K562 (cell line): ENCODE measurements around the gene ISM1. TPM values are rescaled to one million over a fixed set of nuclear protein-coding genes. Genes with fewer than 3 reads are reported as not detected.

Source experiments
- ATAC-seq: fragments of 200-7000 bp; cut with Tn5 transposase; 3 replicates; pipeline ENCODE4 v1.9.1; 2020; ENCODE audit warnings: moderate library complexity
- BruUV-seq: library from RNA; stranded (reverse); fragments of 400-500 nt; replicated peaks from 2 replicates; lab custom pipeline; 2021; lab: Mats Ljungman, UMichigan
- CTCF ChIA-PET: fragments of 300-600 bp; formaldehyde crosslinking; extraction: SDS; loops from one replicate; lab custom pipeline; 2021; ENCODE audit warnings: low intra/inter-chr PET ratio; lab: Yijun Ruan, JAX
- POLR2A ChIA-PET: fragments of 300-600, 350-650 bp; sonication (Branson Sonifier 250); formaldehyde crosslinking; extraction: SDS; loops from one replicate; lab custom pipeline; 2021; ENCODE audit warnings: antibody characterized with exemption, inconsistent platforms; lab: Yijun Ruan, JAX
- DNase-seq, 4 experiments: peaks; one replicate each; pipeline versions ENCODE4 v3.0.0 to v3.0.0-alpha.2; 2011 to 2018; ENCODE audit warnings: low spot score in 3 of 4, mixed read lengths in 3 of 4; ENCODE audit errors: extremely low read depth in 1 of 4
- FAIRE-seq: peaks from 2 replicates; lab custom pipeline; 2011; peaks lifted over from hg19 to GRCh38; lab: Jason Lieb, UNC
- H2AFZ ChIP-seq: 2 replicates; pipeline ENCODE4 v1.6.0; 2011; ENCODE audit warnings: low read depth, low read length, control low read depth, inconsistent platforms
- H3K27ac ChIP-seq: fragments of 200-600 bp; 3 replicates; pipeline ENCODE4 v1.8.0; 2011; ENCODE audit warnings: low read depth, mild to moderate bottlenecking, control low read depth, inconsistent platforms, low read length, moderate library complexity, mixed read lengths; ENCODE audit errors: extremely low read depth
- H3K27me3 ChIP-seq, 2 experiments: fragments of 300-600 bp in 1 of 2; 2 replicates in 1 of 2; 3 replicates in 1 of 2; pipeline versions ENCODE4 v1.6.0 to v1.8.0; 2011; ENCODE audit warnings: inconsistent platforms in 2 of 2, low read length in 2 of 2, mild to moderate bottlenecking in 1 of 2, mixed read lengths in 1 of 2, moderate library complexity in 1 of 2; ENCODE audit not compliant: control insufficient read depth in 2 of 2, insufficient read depth in 2 of 2
- H3K36me3 ChIP-seq: fragments of 300-600 bp; 3 replicates; pipeline ENCODE4 v1.8.0; 2011; ENCODE audit warnings: mild to moderate bottlenecking, low read length, inconsistent platforms; ENCODE audit not compliant: control insufficient read depth, insufficient read depth
- H3K4me1 ChIP-seq, 2 experiments: fragments of 200-600 bp in 1 of 2; replicated peaks in 1 of 2; 2 replicates in 1 of 2; 3 replicates in 1 of 2; pipeline versions ENCODE4 v1.5.1 to v1.8.0; 2011; ENCODE audit warnings: inconsistent platforms in 2 of 2, low read length in 2 of 2, mild to moderate bottlenecking in 1 of 2, mixed read lengths in 1 of 2, moderate library complexity in 1 of 2; ENCODE audit not compliant: control insufficient read depth in 2 of 2, insufficient read depth in 2 of 2
- H3K4me2 ChIP-seq: 2 replicates; pipeline ENCODE4 v1.6.1; 2011; ENCODE audit warnings: low read length, control low read depth, inconsistent platforms, mixed read lengths; ENCODE audit not compliant: insufficient read depth
- H3K4me3 ChIP-seq: fragments of 200-600 bp; sonication (generic), shearing (Covaris generic); 2 replicates; pipeline ENCODE4 v1.5.1; 2016; ENCODE audit warnings: control low read depth, inconsistent platforms
- H3K79me2 ChIP-seq: fragments of 200-600 bp; 3 replicates; pipeline ENCODE4 v1.8.0; 2011; ENCODE audit warnings: low read length, inconsistent platforms; ENCODE audit not compliant: control insufficient read depth, insufficient read depth
- H3K9ac ChIP-seq, 2 experiments: 2 replicates each; pipeline versions ENCODE4 v1.6.0 to v1.6.1; 2011; ENCODE audit warnings: low read depth in 2 of 2, low read length in 2 of 2, control low read depth in 1 of 2, inconsistent platforms in 1 of 2, mild to moderate bottlenecking in 1 of 2, mixed read lengths in 1 of 2; ENCODE audit not compliant: insufficient read depth in 1 of 2
- H3K9me1 ChIP-seq: one replicate; pipeline ENCODE4 v1.6.0; 2011; ENCODE audit warnings: inconsistent platforms, mild to moderate bottlenecking, low read length, moderate library complexity; ENCODE audit not compliant: control insufficient read depth, insufficient read depth
- H3K9me3 ChIP-seq: replicated peaks from 2 replicates; pipeline ENCODE4 v1.5.1; 2011; ENCODE audit warnings: low read depth, low read length, inconsistent platforms; ENCODE audit not compliant: control insufficient read depth, insufficient read depth
- H4K20me1 ChIP-seq: replicated peaks from 2 replicates; pipeline ENCODE4 v1.6.1; 2011; ENCODE audit warnings: low read length, inconsistent platforms, mixed read lengths; ENCODE audit not compliant: control insufficient read depth, insufficient read depth
- GABPA ChIP-seq: fragments of 200-800 bp; sonication (Bioruptor generic); conservative IDR thresholded peaks from 2 replicates; pipeline ENCODE4 v1.6.1; 2016; ENCODE audit warnings: low read depth, missing genetic modification characterization, missing compliant biosample characterization
- KDM5B ChIP-seq: fragments of 200-600 bp; sonication (generic); IDR thresholded peaks from 2 replicates; pipeline ENCODE4 v1.6.1; 2012; ENCODE audit warnings: low read depth, mild to moderate bottlenecking, moderate library complexity, low read length, control low read depth, inconsistent platforms; ENCODE audit not compliant: insufficient replicate concordance
- KLF13 ChIP-seq: fragments of 450-650 bp; IDR thresholded peaks from 2 replicates; pipeline ENCODE4 v1.6.1; 2016; ENCODE audit warnings: missing genetic modification characterization, low read depth, mild to moderate bottlenecking, missing compliant biosample characterization, moderate library complexity, borderline replicate concordance
- MCM2 ChIP-seq: fragments of 450-650 bp; IDR thresholded peaks from 2 replicates; pipeline ENCODE4 v1.6.1; 2017; ENCODE audit warnings: low read depth, mild to moderate bottlenecking
- NCOR1 ChIP-seq: fragments of 450-650 bp; IDR thresholded peaks from 2 replicates; pipeline ENCODE4 v1.6.1; 2016; ENCODE audit warnings: mild to moderate bottlenecking, moderate library complexity
- NR2C1 ChIP-seq, 2 experiments: fragments of 450-650 bp; IDR thresholded peaks; 2 replicates each; pipeline ENCODE4 v1.6.1; 2017; ENCODE audit warnings: mild to moderate bottlenecking in 2 of 2, antibody characterized with exemption in 1 of 2, inconsistent platforms in 1 of 2, missing compliant biosample characterization in 1 of 2, missing genetic modification characterization in 1 of 2
- SAFB ChIP-seq: fragments of 200-400 bp; formaldehyde crosslinking; IDR thresholded peaks from 2 replicates; pipeline ENCODE4 v1.6.1; 2017; ENCODE audit warnings: low read depth, low read length, borderline replicate concordance
- SMARCA4 ChIP-seq: fragments of 450-650 bp; IDR thresholded peaks from 2 replicates; pipeline ENCODE4 v1.6.1; 2016
- SMARCC2 ChIP-seq: fragments of 450-650 bp; IDR thresholded peaks from 2 replicates; pipeline ENCODE4 v1.6.1; 2017; ENCODE audit warnings: antibody characterized with exemption, moderate library complexity, mild to moderate bottlenecking, low read depth
- TEAD2 ChIP-seq: fragments of 450-650 bp; IDR thresholded peaks from 2 replicates; pipeline ENCODE4 v1.6.1; 2016; ENCODE audit warnings: missing genetic modification characterization, control low read depth, missing compliant biosample characterization
- ZNF277 ChIP-seq: fragments of 250-450 bp; sonication (Bioruptor Pico); IDR thresholded peaks from 2 replicates; pipeline ENCODE4 v1.8.0; 2022; ENCODE audit warnings: inconsistent platforms, mild to moderate bottlenecking, moderate library complexity, borderline replicate concordance
- ZNF696 ChIP-seq: fragments of 250-450 bp; sonication (Bioruptor Pico); conservative IDR thresholded peaks from 2 replicates; pipeline ENCODE4 v1.4.0; 2020; ENCODE audit warnings: mild to moderate bottlenecking, moderate library complexity
- ZNF785 ChIP-seq: fragments of 250-450 bp; sonication (Bioruptor Pico); IDR thresholded peaks from 2 replicates; pipeline ENCODE4 v1.4.0; 2020; ENCODE audit warnings: mild to moderate bottlenecking
- ZNF79 ChIP-seq: fragments of 250-450 bp; sonication (Bioruptor Pico); IDR thresholded peaks from 2 replicates; pipeline ENCODE4 v1.4.0; 2020; ENCODE audit warnings: low read depth, mild to moderate bottlenecking, moderate library complexity
- ZNF830 ChIP-seq: fragments of 250-450 bp; sonication (Bioruptor Pico); IDR thresholded peaks from 2 replicates; pipeline ENCODE4 v1.5.0; 2021; ENCODE audit warnings: mild to moderate bottlenecking
- WGBS: fragments of 100-300 bp; shearing (Covaris generic); methylation state at CpG from one replicate; pipeline ENCODE4 v1.1.6; 2016; ENCODE audit warnings: low coverage, mixed read lengths; ENCODE audit not compliant: insufficient coverage; ENCODE audit errors: missing lambda C conversion rate; 5-methylcytosine and 5-hydroxymethylcytosine counted together
- in situ Hi-C: fragments of 300-500 bp; cut with MboI; formaldehyde crosslinking; loops from 4 replicates; pipeline ENCODE4 v1.15.0; 2018; ENCODE audit warnings: inconsistent platforms, mixed read lengths
- intact Hi-C: fragments of 100-400 bp; cut with micrococcal nuclease; formaldehyde crosslinking; loops from 2 replicates; pipeline ENCODE4 v1.14.2; 2022
- polyA plus RNA-seq, 8 experiments: library from polyadenylated mRNA; depleted of rRNA in 4 of 8; stranded (reverse) in 5 of 8; unstranded in 3 of 8; fragments of >200 nt; fragmentation: Nextera tagmentation in 2 of 8; fragmentation: Illumina TruSeq in 1 of 8; extraction: Ambion mirVana in 2 of 8; extraction: Trizol in 1 of 8; gene quantifications; 2 replicates each; pipeline versions ENCODE4 v1.2.1 to v1.2.3, GENCODE V29; 2011 to 2014; ENCODE audit warnings: inconsistent platforms in 1 of 8, missing spikeins in 1 of 8
- total RNA-seq, 7 experiments: library from RNA; depleted of rRNA in 6 of 7; stranded (reverse); fragments of >200 nt in 6 of 7; fragmentation: Illumina TruSeq in 2 of 7; extraction: Trizol in 2 of 7; gene quantifications; 2 replicates each; pipeline versions ENCODE4 v1.2.1 to v1.2.3, GENCODE V29; 2011 to 2021; ENCODE audit warnings: low replicate concordance in 1 of 7
- TF ChIP-seq, protein P1 (sequence below): fragments of 250-450 bp; sonication (Bioruptor Pico); IDR thresholded peaks from 2 replicates; pipeline ENCODE4 v1.5.1; 2021; ENCODE audit warnings: mild to moderate bottlenecking
- TF ChIP-seq, protein P2 (sequence below): sonication (generic); formaldehyde crosslinking; IDR thresholded peaks from 2 replicates; pipeline ENCODE4 v1.8.1; 2023; ENCODE audit warnings: mild to moderate bottlenecking, missing genetic modification reagents, moderate library complexity

ISM1 gene
- total and polyA plus RNA-seq, 9 of the 15 experiments (the other 6 are each of a cell fraction or from before 2014, with no cell fraction given), result not detected

DNA sequence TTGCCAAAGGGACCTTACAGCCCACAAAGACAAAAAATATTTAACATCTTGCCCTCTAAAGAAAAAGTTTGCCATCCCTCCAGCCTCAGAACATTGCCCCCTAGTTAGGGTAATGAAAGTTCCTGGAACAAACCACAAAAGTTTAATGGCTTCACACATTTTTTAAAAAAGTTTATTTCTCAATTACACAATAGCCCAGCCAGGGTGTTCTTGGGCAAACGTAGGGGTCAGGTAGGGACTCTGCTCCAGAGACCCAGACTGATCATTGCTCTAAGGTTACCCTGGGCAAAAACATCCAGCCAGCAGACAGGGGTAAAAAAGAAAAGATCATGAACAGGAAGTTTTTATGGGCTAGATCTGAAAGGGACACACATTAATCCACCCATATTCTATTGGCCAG lies 4.5 kb upstream of the ISM1 start:
- FAIRE-seq, result no peak
- no peak overlapping the region for H2AFZ ChIP-seq
- ChIA-PET POLR2A (no interaction called here), CTCF (no interaction called here)
- no peak overlapping the region for H3K9ac ChIP-seq
- in situ Hi-C loops, result no loop called here
- no peaks in the 10 kb centered on the region for H3K9me3 ChIP-seq
- TF ChIP-seq ZNF785 (no peak), ZNF79 (CRISPR knock-in tag) (no peak), KDM5B (no peak), GABPA (no peak), MCM2 (no peak), ZNF696 (CRISPR knock-in tag) (no peak), NR2C1 (IDR thresholded peaks at IDR 0.05) (no peak), NR2C1 (tag; IDR thresholded peaks at IDR 0.05) (no peak), SMARCA4 (no peak), NCOR1 (no peak), SMARCC2 (no peak), ZNF277 (CRISPR knock-in tag) (no peak), TEAD2 (tag) (no peak), KLF13 (tag) (no peak), SAFB (no peak), ZNF830 (CRISPR knock-in tag) (no peak)
- TF ChIP-seq, protein P1, sequence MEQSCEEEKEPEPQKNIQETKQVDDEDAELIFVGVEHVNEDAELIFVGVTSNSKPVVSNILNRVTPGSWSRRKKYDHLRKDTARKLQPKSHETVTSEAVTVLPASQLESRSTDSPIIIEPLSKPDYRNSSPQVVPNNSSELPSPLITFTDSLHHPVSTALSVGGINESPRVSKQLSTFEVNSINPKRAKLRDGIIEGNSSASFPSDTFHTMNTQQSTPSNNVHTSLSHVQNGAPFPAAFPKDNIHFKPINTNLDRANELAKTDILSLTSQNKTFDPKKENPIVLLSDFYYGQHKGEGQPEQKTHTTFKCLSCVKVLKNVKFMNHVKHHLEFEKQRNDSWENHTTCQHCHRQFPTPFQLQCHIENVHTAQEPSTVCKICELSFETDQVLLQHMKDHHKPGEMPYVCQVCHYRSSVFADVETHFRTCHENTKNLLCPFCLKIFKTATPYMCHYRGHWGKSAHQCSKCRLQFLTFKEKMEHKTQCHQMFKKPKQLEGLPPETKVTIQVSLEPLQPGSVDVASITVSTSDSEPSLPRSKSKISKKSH (CRISPR knock-in tag), result no peak
- TF ChIP-seq, protein P2, sequence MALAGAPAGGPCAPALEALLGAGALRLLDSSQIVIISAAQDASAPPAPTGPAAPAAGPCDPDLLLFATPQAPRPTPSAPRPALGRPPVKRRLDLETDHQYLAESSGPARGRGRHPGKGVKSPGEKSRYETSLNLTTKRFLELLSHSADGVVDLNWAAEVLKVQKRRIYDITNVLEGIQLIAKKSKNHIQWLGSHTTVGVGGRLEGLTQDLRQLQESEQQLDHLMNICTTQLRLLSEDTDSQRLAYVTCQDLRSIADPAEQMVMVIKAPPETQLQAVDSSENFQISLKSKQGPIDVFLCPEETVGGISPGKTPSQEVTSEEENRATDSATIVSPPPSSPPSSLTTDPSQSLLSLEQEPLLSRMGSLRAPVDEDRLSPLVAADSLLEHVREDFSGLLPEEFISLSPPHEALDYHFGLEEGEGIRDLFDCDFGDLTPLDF (CRISPR knock-in tag), result no peak
- ATAC-seq, result no peak
- WGBS, result 0% methylated on average over 1 of the region's 1 CpG
- H3K79me2 ChIP-seq, result no peaks in the 10 kb centered on the region
- H3K27ac ChIP-seq, result no peak overlapping the region
- no peak for DNase-seq
- H3K36me3 ChIP-seq, result no peaks in the 10 kb centered on the region
- H3K4me3 ChIP-seq, result no peak overlapping the region
- BruUV-seq, result no TSS peak
- no peaks in the 10 kb centered on the region for H3K27me3 ChIP-seq
- no peaks in the 10 kb centered on the region for H3K9me1 ChIP-seq
- no peak overlapping the region for H3K4me2 ChIP-seq
- intact Hi-C loops, result no loop called here
- no peaks in the 10 kb centered on the region for H3K4me1 ChIP-seq
- no peaks in the 10 kb centered on the region for H4K20me1 ChIP-seq
